ENCODE results near the gene ERVH48-1.
"Not testable (repeated sequence)": the region's sequence is repeated elsewhere in the genome, so short reads cannot be mapped to it uniquely, and the experiment has no call there.

DNA sequence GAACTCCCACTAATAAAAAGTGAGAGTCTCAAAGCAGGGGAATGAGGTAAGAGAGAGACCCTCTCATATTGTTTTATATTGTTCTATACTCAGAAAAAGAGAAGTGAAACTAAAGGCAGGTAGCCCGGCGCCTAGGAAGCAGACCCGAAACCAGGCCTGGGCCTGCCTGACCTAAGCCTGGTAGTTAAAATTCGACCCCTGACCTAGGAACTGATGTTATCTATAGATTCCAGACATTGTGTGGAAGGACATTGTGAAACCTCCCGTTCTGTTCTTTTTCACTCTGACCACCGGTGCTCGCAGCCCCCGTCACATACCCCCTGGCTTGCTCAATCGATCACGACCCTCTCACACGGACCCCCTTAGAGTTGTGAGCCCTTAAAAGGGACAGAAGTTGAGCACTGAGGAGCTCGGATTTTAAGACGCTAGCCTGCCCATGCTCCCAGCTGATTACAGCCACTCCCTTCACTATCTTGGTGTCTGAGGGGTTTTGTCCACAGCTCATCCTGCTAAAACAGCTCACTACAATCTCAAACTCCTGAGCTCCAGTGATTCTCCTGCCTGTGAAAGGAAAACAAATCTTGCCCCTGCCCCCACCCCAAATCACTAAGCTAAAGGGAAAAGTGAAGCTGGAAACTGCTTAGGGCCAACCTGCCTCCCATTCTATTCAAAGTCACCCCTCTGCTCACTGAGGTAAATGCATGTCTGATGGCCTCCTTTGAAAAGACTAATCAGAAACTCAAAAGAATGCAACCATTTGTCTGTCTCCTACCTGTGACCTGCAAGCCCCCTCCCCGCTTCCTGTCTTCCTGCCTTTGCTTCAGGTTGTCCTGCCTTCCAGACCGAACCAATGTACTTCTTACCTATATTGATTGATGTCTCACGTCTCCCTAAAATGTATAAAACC is 11.9 kb upstream of the ERVH48-1 start:
- TF ChIP-seq PRRX2 (CRISPR knock-in tag; IDR thresholded peaks at IDR 0.05); MYBL2 (CRISPR knock-in tag; IDR thresholded peaks at IDR 0.05); ZNF232 (CRISPR knock-in tag; IDR thresholded peaks at IDR 0.05); ETV6 (CRISPR knock-in tag; IDR thresholded peaks at IDR 0.05); RELA (CRISPR knock-in tag; IDR thresholded peaks at IDR 0.05; ENCODE audit: borderline replicate concordance); ZNF263 (CRISPR knock-in tag; IDR thresholded peaks at IDR 0.05; ENCODE audit: low read depth); NFYB (CRISPR knock-in tag; conservative IDR thresholded peaks at IDR 0.05; ENCODE audit: low read depth); SMAD3 (CRISPR knock-in tag; IDR thresholded peaks at IDR 0.05; ENCODE audit: borderline replicate concordance): not testable (repeated sequence)
- TF ChIP-seq, protein P1, sequence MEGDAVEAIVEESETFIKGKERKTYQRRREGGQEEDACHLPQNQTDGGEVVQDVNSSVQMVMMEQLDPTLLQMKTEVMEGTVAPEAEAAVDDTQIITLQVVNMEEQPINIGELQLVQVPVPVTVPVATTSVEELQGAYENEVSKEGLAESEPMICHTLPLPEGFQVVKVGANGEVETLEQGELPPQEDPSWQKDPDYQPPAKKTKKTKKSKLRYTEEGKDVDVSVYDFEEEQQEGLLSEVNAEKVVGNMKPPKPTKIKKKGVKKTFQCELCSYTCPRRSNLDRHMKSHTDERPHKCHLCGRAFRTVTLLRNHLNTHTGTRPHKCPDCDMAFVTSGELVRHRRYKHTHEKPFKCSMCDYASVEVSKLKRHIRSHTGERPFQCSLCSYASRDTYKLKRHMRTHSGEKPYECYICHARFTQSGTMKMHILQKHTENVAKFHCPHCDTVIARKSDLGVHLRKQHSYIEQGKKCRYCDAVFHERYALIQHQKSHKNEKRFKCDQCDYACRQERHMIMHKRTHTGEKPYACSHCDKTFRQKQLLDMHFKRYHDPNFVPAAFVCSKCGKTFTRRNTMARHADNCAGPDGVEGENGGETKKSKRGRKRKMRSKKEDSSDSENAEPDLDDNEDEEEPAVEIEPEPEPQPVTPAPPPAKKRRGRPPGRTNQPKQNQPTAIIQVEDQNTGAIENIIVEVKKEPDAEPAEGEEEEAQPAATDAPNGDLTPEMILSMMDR (IDR thresholded peaks at IDR 0.05): not testable (repeated sequence)
- TF ChIP-seq, protein P2, sequence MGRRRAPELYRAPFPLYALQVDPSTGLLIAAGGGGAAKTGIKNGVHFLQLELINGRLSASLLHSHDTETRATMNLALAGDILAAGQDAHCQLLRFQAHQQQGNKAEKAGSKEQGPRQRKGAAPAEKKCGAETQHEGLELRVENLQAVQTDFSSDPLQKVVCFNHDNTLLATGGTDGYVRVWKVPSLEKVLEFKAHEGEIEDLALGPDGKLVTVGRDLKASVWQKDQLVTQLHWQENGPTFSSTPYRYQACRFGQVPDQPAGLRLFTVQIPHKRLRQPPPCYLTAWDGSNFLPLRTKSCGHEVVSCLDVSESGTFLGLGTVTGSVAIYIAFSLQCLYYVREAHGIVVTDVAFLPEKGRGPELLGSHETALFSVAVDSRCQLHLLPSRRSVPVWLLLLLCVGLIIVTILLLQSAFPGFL (CRISPR knock-in tag; IDR thresholded peaks at IDR 0.05; ENCODE audit: borderline replicate concordance): not testable (repeated sequence)
- TF ChIP-seq, protein P3, sequence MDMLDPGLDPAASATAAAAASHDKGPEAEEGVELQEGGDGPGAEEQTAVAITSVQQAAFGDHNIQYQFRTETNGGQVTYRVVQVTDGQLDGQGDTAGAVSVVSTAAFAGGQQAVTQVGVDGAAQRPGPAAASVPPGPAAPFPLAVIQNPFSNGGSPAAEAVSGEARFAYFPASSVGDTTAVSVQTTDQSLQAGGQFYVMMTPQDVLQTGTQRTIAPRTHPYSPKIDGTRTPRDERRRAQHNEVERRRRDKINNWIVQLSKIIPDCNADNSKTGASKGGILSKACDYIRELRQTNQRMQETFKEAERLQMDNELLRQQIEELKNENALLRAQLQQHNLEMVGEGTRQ (CRISPR knock-in tag; IDR thresholded peaks at IDR 0.05): not testable (repeated sequence)
- TF ChIP-seq, protein P4, sequence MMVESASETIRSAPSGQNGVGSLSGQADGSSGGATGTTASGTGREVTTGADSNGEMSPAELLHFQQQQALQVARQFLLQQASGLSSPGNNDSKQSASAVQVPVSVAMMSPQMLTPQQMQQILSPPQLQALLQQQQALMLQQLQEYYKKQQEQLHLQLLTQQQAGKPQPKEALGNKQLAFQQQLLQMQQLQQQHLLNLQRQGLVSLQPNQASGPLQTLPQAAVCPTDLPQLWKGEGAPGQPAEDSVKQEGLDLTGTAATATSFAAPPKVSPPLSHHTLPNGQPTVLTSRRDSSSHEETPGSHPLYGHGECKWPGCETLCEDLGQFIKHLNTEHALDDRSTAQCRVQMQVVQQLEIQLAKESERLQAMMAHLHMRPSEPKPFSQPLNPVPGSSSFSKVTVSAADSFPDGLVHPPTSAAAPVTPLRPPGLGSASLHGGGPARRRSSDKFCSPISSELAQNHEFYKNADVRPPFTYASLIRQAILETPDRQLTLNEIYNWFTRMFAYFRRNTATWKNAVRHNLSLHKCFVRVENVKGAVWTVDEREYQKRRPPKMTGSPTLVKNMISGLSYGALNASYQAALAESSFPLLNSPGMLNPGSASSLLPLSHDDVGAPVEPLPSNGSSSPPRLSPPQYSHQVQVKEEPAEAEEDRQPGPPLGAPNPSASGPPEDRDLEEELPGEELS (CRISPR knock-in tag; IDR thresholded peaks at IDR 0.05): not testable (repeated sequence)
- TF ChIP-seq, protein P5, sequence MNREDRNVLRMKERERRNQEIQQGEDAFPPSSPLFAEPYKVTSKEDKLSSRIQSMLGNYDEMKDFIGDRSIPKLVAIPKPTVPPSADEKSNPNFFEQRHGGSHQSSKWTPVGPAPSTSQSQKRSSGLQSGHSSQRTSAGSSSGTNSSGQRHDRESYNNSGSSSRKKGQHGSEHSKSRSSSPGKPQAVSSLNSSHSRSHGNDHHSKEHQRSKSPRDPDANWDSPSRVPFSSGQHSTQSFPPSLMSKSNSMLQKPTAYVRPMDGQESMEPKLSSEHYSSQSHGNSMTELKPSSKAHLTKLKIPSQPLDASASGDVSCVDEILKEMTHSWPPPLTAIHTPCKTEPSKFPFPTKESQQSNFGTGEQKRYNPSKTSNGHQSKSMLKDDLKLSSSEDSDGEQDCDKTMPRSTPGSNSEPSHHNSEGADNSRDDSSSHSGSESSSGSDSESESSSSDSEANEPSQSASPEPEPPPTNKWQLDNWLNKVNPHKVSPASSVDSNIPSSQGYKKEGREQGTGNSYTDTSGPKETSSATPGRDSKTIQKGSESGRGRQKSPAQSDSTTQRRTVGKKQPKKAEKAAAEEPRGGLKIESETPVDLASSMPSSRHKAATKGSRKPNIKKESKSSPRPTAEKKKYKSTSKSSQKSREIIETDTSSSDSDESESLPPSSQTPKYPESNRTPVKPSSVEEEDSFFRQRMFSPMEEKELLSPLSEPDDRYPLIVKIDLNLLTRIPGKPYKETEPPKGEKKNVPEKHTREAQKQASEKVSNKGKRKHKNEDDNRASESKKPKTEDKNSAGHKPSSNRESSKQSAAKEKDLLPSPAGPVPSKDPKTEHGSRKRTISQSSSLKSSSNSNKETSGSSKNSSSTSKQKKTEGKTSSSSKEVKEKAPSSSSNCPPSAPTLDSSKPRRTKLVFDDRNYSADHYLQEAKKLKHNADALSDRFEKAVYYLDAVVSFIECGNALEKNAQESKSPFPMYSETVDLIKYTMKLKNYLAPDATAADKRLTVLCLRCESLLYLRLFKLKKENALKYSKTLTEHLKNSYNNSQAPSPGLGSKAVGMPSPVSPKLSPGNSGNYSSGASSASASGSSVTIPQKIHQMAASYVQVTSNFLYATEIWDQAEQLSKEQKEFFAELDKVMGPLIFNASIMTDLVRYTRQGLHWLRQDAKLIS (CRISPR knock-in tag; IDR thresholded peaks at IDR 0.05; ENCODE audit: borderline replicate concordance): not testable (repeated sequence)

All from WTC11 (cell line).